Nephron (organoid): ENCODE data around the gene CSRP1.

Experiments
- H3K27ac Mint-ChIP-seq, 3 experiments: 2 replicates each; pipeline ENCODE4 v1.8.0; 2020; ENCODE audit warnings: mixed read lengths in 3 of 3, mild to moderate bottlenecking in 2 of 3, moderate library complexity in 1 of 3
- H3K27me3 Mint-ChIP-seq: 2 replicates; pipeline ENCODE4 v1.8.0; 2021; ENCODE audit warnings: low read depth, mild to moderate bottlenecking, moderate library complexity, mixed read lengths
- H3K36me3 Mint-ChIP-seq: 2 replicates; pipeline ENCODE4 v1.8.0; 2020; ENCODE audit warnings: low read depth, mixed read lengths
- H3K4me1 Mint-ChIP-seq: 2 replicates; pipeline ENCODE4 v1.8.0; 2020; ENCODE audit warnings: mixed read lengths
- H3K4me3 Mint-ChIP-seq, 3 experiments: 2 replicates each; pipeline ENCODE4 v1.8.0; 2020; ENCODE audit warnings: mild to moderate bottlenecking in 3 of 3, mixed read lengths in 3 of 3, moderate library complexity in 2 of 3
- H3K9me3 Mint-ChIP-seq: 2 replicates; pipeline ENCODE4 v1.8.0; 2020; ENCODE audit warnings: mixed read lengths
- TF ChIP-seq, protein P1 (sequence below), 3 experiments: fragments of 200-600 bp; sonication (generic); IDR thresholded peaks; one replicate each; pipeline ENCODE4 v1.5.0; 2021; ENCODE audit warnings: antibody characterized with exemption in 3 of 3; ENCODE audit not compliant: unreplicated experiment in 3 of 3

CSRP1 gene

GRCh38 chr1:201516511-201517127, 9.7 kb upstream of the CSRP1 start:
- no peaks in the 10 kb centered on the region for H3K36me3 Mint-ChIP-seq
- H3K27ac Mint-ChIP-seq = peak overlapping the region in 1 of 3 experiments; percentile 17
- H3K9me3 Mint-ChIP-seq = no peaks in the 10 kb centered on the region
- peaks cover 26% of the 10 kb centered on the region for H3K4me1 Mint-ChIP-seq
- H3K4me3 Mint-ChIP-seq = no peak overlapping the region
- H3K27me3 Mint-ChIP-seq = peaks cover under 1% of the 10 kb centered on the region
- TF ChIP-seq, protein P1, sequence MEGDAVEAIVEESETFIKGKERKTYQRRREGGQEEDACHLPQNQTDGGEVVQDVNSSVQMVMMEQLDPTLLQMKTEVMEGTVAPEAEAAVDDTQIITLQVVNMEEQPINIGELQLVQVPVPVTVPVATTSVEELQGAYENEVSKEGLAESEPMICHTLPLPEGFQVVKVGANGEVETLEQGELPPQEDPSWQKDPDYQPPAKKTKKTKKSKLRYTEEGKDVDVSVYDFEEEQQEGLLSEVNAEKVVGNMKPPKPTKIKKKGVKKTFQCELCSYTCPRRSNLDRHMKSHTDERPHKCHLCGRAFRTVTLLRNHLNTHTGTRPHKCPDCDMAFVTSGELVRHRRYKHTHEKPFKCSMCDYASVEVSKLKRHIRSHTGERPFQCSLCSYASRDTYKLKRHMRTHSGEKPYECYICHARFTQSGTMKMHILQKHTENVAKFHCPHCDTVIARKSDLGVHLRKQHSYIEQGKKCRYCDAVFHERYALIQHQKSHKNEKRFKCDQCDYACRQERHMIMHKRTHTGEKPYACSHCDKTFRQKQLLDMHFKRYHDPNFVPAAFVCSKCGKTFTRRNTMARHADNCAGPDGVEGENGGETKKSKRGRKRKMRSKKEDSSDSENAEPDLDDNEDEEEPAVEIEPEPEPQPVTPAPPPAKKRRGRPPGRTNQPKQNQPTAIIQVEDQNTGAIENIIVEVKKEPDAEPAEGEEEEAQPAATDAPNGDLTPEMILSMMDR (IDR thresholded peaks at IDR 0.05; ENCODE audit: unreplicated experiment in 3 of 3) = no peak

GRCh38 chr1:201515895-201516294, 9.0 kb upstream of the CSRP1 start:
- H3K4me3 Mint-ChIP-seq = no peak overlapping the region

DNA sequence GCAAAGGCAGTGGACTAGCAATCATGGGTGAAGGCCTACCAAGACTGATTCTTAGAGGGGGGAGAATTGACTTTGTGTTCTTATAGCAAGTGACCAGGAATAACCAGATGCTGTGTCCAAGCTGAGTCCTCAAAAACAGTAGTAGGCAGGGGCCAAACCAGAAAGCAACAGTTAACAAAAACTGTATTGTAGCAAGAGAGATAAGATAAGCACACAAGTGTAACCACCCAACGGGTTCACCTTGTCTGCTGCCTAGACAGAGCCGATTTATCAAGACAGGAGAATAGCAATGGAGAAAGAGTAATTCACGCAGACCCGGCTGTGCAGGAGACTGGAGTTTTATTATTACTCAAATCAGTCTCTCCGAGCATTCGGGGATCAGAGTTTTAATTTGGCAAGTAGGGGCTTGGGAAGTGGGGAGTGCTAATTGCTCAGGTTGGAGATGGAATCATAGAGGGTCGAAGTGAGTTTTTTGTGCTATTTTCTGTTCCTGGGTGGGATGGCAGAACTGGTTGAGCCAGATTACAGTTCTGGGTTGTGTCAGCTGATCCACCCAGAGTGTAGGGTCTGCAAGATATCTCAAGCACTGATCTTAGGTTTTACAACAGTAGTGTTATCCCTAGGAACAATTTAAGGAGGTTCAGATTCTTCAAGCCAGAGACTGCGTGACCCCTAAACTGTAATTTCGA, 8.3 kb upstream of the CSRP1 start:
- peaks cover 2% of the 10 kb centered on the region for H3K27me3 Mint-ChIP-seq
- TF ChIP-seq, protein P1 (IDR thresholded peaks at IDR 0.05; ENCODE audit: unreplicated experiment in 3 of 3) = no peak
- H3K36me3 Mint-ChIP-seq = no peaks in the 10 kb centered on the region
- no peaks in the 10 kb centered on the region for H3K9me3 Mint-ChIP-seq
- H3K4me1 Mint-ChIP-seq = peaks cover 31% of the 10 kb centered on the region
- no peak overlapping the region for H3K4me3 Mint-ChIP-seq
- H3K27ac Mint-ChIP-seq = peak overlapping the region in 1 of 3 experiments; percentile 74

More at GRCh38 chr1:201515895-201516294, 9.0 kb upstream of the CSRP1 start:
- Mint-ChIP-seq H3K9me3 (no peaks in the 10 kb centered on the region), H3K36me3 (no peaks in the 10 kb centered on the region), H3K4me1 (peaks cover 30% of the 10 kb centered on the region), H3K27me3 (no peaks in the 10 kb centered on the region), H3K27ac (peak overlapping the region in 1 of 3 experiments; percentile 39)
- TF ChIP-seq, protein P1 (IDR thresholded peaks at IDR 0.05; ENCODE audit: unreplicated experiment in 3 of 3) = no peak

DNA sequence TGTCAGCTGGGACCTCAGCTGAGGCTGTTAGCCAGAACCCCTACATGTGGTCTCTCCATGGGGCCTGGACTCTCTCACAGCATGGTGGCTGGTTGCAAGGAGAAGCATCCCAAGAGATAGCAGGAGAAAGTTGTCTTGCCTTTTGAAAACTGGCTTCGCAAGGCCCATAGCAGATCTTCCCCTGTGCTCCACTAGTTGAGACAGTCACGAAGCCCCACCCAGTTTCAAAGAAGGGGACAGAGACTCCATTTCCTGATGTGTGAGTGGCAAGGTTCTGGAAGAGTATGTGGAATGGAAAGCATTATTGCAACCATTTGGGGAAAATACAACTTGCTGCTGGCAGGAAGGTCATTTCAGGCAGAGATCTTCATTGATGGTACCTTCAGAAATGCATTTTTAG, 7.5 kb upstream of the CSRP1 start:
- Mint-ChIP-seq H3K4me1 (peaks cover 36% of the 10 kb centered on the region), H3K27me3 (peaks cover 7% of the 10 kb centered on the region), H3K27ac (peak overlapping the region in 2 of 3 experiments; percentile 97 to 98), H3K36me3 (no peaks in the 10 kb centered on the region), H3K9me3 (no peaks in the 10 kb centered on the region), H3K4me3 (no peak overlapping the region)
- TF ChIP-seq, protein P1 (IDR thresholded peaks at IDR 0.05; ENCODE audit: unreplicated experiment in 3 of 3) = no peak

- no peak overlapping the region for H3K4me3 Mint-ChIP-seq
- peaks cover 7% of the 10 kb centered on the region for H3K27me3 Mint-ChIP-seq
- no peaks in the 10 kb centered on the region for H3K9me3 Mint-ChIP-seq
- peaks cover 42% of the 10 kb centered on the region for H3K4me1 Mint-ChIP-seq
- peak overlapping the region; percentile 90 to 98 (median 97) for H3K27ac Mint-ChIP-seq
- TF ChIP-seq, protein P1 (IDR thresholded peaks at IDR 0.05; ENCODE audit: unreplicated experiment in 3 of 3) = no peak
- no peaks in the 10 kb centered on the region for H3K36me3 Mint-ChIP-seq
Observed at GRCh38 chr1:201513498-201514243, 6.7 kb upstream of the CSRP1 start.
